T47D (cell line): ENCODE measurements around the gene PAMR1.

Experiments used
- DNase-seq, 2 experiments: peaks; one replicate each; pipeline versions ENCODE4 v3.0.0 to v3.0.0-alpha.2; 2011 to 2012; ENCODE audit warnings: low read depth in 1 of 2, low spot score in 1 of 2
- JUND ChIP-seq: IDR thresholded peaks from 2 replicates; pipeline ENCODE4 v1.6.1; 2012; ENCODE audit warnings: low read depth
- in situ Hi-C: cut with HindIII; loops from 2 replicates; pipeline ENCODE4 v1.10.0; 2016; ENCODE audit warnings: low sequenced_read_pairs, low pct_unique_long_range_greater_than_20kb

Gene PAMR1

DNA sequence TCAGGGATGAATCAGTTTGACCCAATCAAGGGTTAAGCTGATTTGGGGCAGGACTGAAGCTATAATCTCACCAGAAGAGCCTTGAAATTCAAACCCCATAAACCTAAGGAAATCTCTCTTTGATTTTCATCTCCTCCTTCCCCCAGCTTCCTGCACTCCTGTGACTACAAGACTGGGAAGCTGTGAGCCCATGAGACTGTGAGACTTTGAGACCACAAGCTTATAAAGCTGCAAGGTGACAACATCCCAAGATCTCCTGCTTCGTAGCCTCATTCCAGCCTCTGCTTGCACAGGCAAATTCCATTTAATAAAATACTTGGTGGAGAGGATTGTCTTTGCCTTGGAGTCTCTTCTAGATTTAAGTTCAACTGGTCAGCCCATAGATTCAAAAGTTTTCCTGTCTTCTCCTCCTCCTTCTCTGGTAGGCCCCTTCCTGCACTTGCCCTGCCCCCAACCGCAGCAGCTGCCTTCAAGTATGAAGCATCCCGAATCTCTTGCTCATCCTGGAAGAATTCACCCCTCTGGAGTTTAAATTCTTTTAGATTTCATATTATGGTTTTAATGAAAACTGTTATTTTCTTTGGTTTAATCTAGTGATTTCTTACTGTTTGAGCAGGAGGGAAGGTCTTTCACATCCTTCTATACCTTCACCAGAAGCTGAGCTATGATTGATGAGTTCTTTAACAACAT lies 42.1 kb downstream of the PAMR1 start:
- no peak for DNase-seq
- TF ChIP-seq JUND = no peak
- in situ Hi-C loops = no loop called here

DNA sequence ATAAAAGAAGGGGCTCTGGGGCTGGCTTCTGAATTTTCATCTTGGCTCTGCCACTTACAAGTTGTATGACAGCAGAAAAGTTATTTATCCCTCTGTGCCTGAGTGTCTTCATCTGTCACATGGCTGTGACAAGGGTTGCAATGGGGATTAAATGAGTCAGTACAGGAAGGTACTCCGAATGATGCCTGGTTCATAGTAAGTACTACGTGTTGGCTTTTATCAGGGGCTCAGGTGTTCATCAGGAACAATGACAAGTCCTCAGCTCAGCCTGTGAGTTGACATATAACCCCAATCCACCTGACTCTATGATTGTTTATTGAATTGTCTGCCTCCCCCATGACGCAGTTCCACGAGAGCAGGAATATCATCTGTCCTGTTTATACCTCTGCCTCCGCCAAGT lies 45.7 kb downstream of the PAMR1 start:
- TF ChIP-seq JUND = no peak
- DNase-seq = no peak
- in situ Hi-C loops = no loop called here

DNA sequence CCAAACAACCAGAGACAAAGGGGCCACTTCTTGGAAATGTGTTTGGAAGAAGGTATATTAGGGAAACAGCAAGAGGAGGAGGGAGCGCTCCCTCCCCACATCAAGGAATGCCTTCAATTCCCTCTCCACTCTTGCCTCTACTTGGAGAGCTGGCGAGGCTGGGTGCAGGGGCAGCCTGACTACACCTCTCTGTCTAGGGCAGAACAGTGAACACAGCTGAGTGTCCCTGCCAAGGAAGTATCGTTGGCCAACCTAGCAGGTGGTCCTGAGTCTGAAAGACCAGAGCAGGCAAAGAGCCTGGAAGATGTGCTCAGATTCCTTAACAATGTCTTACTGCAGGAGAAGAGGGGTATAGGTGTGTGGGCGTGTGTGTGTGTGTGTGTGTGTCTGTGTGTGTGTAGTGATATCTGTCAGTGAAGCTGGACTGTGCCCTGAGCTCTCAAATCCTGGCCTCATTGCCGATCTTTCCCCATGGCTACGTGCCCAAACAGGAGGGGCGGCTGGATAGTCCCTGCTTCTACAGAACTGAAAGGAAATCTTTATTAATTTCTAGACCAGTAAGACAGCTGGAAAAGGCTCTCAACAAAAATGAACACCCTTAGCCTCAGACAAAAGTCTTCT lies 46.8 kb downstream of the PAMR1 start:
- TF ChIP-seq JUND = no peak
- in situ Hi-C loops = no loop called here
- no peak for DNase-seq

DNA sequence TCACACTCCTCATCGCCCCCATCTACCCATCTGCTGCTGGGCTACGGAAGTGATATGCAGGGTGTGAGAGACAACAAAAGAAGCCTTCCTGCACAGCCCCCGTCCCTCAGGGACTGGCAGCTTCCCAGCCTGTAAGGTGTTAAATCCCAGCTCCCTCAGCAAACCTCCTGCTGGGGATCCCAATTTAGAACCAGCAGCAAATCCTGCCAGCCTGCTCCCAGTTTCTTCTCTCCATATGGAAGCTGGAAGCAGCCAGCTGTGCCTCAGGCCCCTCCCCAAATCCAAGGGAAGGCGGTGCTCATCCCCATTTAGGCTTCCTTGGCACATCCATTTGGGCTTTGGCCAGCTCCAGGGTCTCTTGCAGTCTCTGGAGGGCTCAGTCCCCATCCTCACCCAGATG lies 47.5 kb downstream of the PAMR1 start:
- TF ChIP-seq JUND = no peak
- DNase-seq = no peak
- in situ Hi-C loops = no loop called here

DNA sequence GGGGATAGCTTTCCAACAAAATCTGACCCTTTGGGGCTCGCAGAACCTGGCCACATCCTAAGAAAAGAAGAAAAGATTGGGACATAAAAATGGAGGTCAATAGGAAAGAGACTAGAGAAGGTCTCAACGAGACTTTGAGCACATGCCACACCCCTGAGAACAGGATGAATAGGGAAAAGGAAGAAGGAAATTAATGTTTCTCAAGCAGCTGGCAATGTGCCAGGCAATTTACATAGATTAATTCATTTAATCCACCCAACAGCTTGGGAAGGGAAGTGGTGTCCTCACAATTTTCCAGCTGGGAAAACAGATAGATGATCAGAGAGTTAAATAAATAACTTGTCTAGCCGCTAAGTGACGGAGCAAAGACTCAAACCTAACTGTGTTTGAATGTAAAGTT lies 50.7 kb downstream of the PAMR1 start:
- no peak for DNase-seq
- TF ChIP-seq JUND = no peak
- in situ Hi-C loops = no loop called here

DNA sequence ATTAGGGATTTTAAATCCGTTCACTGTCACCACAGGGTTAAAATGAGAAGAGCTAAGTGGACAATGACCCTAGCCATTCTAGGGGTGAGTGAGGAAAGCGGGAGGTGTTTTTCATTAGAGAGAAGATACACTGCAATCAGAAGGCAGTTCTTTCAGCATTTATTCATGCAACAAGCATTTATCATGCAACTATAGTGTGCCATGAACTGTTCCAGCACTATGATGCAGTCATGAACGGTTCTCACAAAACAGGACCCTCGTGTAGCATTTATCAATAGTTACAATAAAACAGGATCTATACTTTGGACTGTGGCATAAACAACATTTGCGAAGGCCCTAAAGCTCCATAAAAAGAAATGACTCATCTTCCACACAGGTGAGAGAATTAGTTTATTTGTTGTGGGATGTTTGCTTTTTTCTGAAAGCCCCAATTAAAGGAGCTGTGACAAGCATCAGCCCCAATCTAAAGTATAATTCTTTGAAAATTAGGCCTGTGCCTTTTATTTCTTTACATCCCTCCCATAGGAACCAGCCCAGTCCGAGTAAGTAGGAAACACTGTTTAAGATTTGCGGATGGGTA lies 51.5 kb downstream of the PAMR1 start:
- DNase-seq = no peak
- TF ChIP-seq JUND = no peak
- in situ Hi-C loops = no loop called here

DNA sequence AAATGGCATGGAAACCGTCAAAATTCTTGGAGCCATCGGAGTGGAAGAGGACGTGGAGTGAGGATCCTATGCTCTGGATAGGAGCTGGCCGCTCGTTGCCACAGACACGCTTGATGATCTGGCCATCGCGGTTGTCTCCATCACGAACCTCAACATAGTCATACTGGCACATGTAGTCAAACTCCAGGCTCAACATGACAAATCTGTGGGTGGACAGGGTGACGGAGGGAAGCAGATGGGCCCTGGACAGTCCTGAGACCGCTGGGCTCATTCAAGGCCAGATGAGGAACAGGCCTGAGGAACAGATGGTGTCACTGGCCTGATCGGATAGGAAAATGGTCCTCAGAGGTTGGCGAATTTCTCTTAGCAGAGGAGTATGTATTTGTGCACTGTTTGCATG lies 54.8 kb downstream of the PAMR1 start:
- no peak for DNase-seq
- in situ Hi-C loops = no loop called here
- no peak for TF ChIP-seq JUND

DNA sequence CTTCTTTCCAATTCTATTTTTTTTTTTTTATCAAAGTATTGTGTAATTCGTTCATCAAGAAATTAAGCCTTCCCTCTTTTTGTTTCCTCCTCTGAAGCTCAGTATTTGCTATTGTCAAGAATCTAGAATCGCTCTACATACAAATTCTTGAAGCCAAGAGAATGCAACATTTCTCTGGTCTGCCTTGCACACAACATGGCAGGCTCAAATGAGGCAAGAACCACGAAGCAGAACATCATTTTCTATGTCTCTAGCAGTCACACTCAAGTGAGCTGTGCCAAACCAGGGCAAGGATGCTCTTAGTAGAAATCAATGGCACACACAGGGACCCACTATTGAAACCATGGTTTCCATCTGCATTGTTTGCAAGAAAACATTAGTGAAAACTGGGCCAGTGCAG lies 59.4 kb downstream of the PAMR1 start:
- no peak for DNase-seq
- in situ Hi-C loops = no loop called here
- TF ChIP-seq JUND = no peak

DNA sequence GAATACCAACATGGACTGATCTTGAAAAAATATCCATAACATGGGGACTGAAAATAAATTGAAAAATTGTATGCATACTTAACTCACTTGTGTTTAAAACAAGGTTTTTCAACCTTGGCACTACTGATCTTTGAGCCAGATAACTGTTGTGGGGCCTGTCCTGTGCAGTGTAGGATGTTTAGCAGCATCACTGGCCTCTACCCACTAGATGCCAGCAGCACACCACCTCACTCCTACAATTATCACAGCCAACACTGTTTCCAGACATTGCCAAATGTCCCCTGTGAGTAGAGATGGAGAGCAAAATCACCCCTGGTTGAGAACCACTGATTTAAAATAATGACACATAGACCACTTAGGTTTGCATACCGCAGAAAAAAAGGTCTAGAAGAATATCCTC lies 61.1 kb downstream of the PAMR1 start:
- in situ Hi-C loops = no loop called here
- peak in 1 of 2 experiments; percentile 64 for DNase-seq

DNA sequence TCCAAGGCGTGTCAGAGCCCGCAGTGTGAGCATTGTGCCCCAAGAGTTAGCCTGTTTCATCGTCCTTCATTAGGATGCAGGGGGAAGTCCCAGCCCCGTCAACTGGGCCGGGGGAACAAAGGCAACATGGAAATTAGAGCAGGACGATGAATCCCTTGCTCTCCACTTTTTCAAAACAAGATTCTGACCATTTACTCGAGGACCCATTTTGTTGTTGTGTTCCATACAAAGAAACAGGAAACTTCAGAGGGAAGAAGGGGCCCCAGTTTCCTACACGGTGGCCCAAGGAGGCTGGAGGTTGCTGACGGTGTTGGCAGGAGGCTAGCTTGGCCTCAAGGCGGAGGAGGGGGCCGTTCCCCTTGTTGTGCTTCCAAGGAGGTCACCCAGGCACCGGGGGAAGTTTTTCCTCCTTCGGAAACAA lies 62.1 kb downstream of the PAMR1 start:
- no peak for DNase-seq
- TF ChIP-seq JUND = no peak
- in situ Hi-C loops = no loop called here

More for the DNA sequence above, 61.1 kb downstream of the PAMR1 start:
- no peak for TF ChIP-seq JUND

DNA sequence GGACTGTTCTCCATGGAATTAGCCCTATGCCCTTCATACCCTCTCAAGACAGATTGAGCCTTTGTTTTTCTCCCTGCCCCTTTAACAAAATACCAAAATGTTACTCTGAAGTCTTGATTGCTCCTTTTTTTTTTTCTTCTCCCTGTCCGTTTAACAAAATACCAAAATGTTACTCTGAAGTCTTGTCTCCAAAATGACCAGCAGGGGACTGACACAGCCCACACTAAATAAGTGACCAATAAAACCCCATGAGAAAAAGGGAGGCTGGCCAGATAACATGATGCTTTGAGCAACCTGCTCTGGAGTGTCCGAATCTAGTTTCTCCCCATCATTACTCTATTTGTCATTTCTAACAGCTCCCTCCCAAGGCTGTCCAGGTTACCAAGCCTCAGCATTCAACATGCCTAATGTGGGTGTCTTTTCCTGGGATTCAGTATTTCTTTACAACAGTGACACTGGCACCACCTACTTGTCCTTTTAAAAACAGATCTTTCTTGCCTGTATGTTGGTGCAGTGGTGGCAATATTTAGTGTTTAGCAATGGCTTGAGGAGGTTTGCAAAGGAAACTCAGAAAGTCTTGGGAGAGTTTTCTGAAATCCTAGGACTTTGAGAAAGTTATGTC lies 63.4 kb downstream of the PAMR1 start:
- TF ChIP-seq JUND = no peak
- DNase-seq = peak in 1 of 2 experiments; percentile 18
- in situ Hi-C loops = no loop called here

DNA sequence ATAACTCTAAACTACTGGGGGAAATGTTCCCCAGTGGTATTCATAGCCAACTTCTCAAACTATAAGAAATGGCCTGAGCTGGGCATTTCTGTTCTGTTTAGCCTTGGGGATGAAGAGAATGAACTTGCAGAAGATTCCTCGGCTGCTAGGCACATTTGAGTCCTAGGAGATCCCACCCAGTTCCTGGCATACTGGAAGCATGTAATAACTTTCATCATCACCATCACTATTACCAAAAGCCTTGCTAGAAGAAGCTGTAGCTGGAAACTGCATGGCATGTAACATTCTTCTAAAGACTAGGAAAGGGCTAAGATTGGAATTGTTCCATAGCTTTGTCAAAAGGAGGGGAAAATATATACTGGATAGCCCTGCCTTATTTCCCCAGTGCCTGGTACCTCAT lies 65.9 kb downstream of the PAMR1 start:
- DNase-seq = no peak
- TF ChIP-seq JUND = no peak
- in situ Hi-C loops = no loop called here

DNA sequence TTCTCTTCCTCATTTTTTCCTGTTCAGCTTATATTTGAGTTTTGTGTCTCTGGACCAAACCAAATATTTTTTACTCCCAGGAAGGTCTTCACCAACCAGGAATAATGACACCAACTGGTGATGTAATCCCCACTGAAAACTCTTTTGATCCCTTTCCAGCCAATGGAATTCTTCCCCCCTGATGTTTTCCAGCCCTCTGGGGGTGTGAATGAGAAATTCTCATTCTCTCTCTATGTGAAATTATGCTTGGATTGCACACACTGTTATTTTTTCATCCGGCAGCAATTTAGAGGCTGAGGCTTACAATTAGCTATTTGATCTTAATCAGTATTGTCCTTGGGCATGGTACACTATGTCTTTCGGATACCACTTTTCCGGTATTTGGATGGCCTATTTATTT lies 66.6 kb downstream of the PAMR1 start:
- no peak for TF ChIP-seq JUND
- in situ Hi-C loops = no loop called here
- peak in 1 of 2 experiments; percentile 26 for DNase-seq
